ENCODE measurements around the gene OMA1.

The OMA1 gene

DNA sequence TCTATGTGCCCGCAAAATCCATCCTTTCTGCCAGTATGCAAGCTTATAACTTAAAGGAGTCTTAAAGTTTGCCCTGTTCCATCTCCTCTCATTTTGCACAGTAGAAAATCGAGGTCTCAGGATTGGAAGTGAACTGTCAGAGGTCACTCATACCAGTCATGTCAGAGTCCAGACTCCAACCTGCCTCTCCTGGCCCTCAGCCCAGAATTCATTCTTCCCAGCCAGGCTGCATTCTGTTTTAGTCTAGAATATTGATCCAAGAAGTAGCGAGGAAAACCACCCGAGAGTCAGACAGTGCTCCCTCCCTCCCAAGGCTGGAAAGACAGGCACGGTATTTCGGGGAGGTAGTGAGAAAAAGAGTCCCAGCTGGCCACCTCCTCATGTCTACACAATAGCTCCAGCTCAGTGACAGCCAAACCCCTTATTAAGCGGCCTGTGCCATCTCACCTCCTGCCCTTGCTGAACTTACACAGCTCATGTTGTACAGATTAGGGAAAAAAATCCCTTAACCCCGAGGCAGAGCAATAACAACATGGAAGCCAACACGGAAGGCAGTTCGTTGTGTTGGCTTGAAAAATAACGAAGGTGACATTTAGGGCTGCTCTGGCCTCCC, 89.4 kb downstream of the OMA1 start:
- DNase-seq: no peak

DNA sequence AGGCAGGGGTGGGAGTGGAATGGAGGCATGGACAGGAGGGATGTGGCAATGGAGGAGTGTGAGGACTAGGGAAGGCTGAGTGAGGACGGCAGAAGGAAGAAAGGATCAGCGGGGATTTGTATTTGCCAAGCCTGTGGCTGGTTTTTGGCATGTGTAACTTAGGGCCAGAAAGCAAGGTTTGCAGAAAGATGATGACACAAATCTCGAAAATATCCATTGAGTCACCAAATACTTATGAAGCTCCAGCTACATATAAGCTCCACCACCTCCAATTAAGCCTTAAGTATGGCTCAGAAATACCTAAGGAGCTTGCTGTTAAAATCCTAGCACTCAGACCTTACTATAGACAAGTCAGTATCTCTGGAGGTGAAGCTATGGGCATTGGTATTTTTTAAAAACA, 90.1 kb downstream of the OMA1 start:
- no peak for DNase-seq

DNA sequence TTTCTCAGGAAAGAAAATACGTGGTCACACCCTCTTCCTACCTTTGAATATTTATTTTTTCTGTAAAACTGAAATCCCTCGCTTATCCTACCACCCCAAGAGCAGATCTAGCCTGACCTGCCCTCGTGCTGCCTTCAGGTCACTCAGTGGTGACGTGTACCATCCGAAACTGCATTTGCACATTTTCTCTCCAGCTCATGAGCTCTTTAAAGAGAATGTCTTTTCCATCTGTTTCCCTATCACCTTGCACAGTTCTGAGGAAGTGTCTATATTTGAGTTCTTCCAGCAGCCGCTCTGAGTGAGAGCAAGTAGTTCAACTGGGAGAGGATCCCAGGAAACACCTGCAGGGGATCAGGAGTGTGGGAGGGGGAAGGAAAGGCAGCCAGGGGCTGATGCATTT, 91.7 kb downstream of the OMA1 start:
- DNase-seq: no peak

DNA sequence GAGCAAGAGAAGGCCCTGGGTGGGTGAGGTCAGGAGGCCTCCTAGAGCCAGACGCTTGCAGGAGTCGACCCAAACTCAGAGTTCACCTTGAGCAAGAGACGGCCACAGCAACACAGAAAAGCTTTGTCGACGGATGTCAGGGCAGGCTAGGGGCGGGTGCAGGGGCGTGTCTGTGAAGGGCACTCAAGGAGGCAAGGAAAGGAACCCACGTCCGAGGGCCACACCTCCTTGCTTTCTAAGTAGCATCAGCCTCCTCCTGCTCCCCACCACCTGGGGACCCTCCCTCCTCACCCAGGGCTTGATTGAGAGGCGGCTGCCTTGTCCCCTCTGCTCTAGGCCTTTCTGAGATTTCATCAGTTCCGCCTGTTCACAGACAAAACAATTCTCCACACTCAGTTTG, 92.1 kb downstream of the OMA1 start:
- no peak for DNase-seq

DNA sequence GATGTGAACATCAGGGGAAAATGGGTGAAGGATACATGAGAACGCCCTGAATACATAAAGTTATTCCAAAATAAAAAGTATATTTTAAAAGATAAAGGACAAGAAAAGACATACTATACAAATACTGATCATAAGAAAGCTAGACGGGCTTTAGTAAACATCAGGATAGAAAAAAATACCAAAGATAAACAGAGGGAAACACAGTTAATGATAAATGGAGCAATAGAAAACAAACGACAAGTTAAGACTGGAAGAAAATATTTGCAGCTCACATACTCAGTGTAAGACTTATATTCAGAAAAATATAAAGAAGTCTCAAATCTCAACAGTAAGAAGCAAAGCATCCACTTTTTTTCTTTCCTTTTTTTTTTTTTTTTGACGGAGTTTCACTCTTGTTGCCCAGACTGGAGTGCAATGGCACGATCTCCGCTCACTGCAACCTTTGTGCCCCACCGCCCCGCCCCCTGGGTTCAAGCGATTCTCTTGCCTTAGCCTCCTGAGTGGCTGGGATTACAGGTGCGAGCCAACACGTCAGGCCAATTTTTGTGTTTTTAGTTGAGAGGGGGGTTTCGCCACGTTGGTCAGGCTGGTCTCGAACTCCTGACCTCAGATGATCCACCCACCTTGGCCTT, 94.8 kb downstream of the OMA1 start:
- DNase-seq: no peak

DNA sequence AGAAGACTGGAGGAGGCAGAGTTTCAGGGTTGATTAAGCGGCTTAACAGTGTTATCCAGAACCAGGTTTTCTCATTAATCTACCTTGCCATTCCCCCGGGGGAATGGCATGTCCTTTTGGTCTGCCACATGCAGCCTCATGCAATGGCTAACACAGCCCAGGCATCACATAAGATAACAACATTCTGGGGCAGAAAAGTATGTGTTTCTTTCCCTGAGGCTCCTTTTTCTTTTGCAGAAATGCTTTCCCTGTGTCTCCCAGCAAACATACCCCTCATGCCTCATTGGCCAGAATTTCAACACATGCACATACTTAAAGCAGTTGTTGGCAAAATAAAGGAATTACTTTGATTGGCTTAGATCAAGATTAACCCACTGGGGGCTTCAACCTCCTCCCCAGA, 98.6 kb downstream of the OMA1 start:
- no peak for DNase-seq

DNA sequence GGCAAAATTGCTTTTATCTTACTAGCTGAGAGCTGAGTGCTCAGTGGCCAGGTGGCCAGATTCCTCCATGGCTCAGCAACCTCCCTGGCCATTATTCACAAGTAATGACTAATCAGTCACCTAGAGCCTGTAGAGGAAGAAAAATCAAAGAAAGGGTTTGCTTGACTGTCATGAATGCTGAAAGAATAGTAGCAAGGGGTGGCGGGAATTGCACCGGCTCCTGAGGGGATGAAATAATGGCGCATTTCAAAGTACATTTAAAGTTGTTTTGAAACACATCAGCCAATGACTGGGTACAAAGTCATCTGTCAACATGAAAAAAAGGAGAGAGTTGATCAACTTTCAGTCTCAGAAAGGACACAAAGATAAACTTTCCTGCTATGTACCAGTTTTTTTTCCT, 99.5 kb downstream of the OMA1 start:
- DNase-seq: no peak

DNA sequence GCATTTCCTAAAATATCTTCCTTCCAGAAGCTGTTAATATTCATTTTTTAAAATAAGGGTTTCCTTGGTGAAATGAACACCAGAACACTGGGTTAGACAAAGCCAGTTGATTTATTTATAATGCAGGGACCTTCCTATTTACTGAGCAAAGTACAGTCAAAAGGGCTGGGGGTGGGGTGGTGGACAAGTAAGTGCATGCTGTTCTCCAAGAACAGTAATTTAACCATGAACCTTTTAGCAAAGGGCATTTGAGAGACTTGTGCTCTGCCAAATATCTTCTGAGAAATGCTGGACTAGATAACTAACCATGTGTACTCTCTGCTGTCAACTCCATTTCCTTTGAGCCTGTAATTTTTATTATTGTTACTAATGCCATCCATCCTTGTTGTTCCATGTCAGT, 100.2 kb downstream of the OMA1 start:
- DNase-seq: no peak

DNA sequence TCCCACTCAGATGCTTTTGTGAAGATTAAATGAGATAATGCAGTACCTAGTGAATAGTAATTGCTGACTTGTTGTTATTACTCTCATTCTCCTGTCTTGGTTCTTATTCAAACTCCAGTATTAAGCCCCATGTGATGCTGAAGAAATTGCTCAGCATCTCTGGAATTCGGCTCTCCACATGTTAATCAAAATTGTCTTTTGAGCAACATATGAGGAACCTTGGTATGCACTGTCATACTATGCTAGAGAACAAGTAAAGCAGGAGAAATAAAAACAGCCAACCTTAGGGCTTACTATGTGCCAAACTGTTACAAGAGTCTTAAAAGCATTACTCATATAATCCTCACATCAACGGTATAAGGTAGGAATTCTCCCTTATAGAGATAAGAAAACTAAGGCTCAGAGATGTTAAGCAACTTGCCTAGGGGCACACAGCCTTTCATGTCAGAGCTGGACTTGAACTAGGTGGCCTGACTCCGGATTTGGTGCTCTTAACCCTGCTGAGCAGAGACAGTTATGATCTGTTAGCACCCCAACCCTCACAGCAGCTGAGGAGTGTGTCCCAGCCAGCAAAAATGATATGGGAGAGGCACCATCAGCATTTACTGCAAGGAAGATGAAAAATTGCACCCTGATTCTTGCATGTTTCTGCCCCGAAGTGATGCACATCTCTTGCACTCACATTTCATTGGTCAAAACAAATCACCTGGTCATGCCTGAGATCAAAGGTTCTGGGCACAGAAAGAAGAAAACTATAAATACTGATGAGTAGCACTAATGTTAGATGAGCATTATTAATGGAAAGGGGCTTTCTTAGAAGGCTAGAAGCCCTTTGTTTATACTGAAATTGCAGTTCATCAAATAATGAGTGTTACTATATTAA, 102.3 kb downstream of the OMA1 start:
- no peak for DNase-seq

DNA sequence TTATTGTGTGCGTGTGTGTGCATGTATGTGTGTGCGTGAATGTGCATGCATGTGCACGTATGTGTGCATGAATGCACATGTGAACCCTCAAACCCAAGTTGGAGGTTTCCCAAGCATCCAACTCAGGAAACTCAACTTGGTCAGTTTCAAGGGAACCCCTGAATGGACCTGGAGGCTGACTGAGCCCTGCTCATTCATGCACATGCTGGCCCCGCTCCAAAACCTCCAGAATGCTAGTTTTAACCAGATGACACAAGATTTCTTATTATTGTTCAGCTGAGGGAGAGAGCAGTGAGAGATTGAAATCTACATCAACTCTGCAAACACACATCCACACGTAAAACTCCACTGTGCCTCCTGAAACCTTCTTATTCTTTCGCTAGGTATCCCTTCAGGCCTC, 104.4 kb downstream of the OMA1 start:
- no peak for DNase-seq

DNA sequence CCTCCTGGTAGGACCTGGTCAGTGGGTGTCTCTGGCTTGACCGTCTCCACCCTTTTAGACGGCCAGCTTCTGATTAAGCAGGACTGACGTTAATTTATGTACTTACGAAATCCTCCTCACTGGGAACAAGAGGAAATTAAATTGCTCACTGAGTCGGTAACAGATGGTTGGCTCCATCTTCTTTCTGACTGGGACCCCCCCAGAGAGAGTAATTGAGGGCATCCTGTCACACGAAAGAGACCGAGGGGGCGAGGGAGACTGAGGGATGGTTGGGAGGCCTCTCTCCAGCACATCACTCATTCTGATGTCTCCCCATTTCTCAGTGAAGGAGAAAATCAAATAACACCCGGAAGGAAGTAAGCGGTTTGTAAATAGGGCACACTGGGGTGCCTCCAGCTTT, 104.8 kb downstream of the OMA1 start:
- no peak for DNase-seq

DNA sequence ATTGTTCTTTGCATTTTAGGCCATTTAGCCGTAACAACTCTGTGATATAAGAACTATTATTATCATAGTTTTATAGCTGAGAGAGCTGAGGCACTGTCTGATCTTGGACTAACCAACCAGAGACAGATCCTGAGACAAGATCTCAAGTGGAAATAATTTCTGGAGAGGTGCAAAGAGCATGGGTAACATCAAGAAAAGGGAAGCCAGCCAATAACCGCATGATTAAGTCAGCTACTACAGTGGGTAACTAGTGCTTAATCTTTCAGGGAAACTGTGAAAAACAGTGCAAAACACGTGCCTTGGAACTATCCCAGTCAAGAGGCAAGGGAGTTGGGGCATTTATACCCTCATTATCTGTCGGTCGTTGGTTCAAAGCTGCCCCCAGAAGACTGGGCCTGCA, 105.8 kb downstream of the OMA1 start:
- DNase-seq: no peak

DNA sequence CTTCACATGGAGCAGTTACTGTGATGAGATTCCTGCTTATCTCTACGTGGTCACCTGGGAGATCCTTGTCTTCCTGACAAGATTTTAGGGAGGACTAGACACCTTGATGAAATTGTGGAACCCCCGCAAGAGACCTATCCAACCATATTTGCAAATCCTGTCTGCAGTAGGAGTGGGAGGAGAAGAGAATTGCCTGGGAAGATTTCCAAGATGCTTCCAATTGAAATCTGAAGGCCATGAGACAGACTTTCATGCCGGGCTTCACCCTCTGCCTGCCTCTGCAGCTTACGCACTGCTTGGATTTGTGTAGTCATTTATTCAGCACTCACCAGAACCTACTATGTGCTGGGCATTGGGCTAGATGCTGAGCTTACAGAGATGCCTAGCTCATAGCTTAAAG, 106.6 kb downstream of the OMA1 start:
- DNase-seq: no peak

DNA sequence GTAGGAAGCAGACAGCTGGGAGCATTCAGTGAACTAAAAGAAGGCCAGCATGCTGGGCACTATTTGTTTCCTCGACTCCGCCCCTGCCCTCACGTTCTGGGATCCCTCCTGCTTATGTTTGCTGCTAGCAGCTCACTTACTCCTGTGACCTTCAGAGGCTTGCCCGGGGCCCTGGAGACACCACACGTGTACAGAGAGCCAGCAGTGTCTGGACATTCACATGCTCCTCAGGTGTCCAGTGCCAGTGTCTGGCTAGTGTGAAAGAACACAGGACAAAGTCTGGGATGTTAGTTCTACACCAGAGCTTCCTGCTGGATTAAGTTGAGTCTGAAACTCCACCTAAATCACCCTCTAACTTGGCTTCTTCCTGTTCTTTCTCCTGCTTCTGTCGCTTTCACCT, 108.1 kb downstream of the OMA1 start:
- no peak for DNase-seq

DNA sequence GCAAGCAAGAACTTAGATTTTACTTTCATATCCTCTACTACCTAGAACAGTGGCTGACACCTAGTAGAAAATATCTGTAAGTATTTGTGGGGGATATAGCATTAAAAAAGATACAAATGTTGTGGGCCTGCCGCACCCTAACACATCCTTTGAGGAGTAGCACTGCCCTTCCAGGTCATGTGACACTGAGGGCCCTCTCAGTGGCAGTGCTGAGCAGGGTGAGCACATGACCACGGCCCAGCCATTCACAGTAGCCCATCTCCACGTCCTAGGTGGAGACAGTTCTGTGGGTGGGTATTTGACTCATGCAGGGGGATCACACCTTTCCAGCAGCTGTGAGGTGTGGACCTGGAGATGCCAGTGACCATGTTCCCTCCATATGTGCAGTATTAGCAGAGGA, 108.9 kb downstream of the OMA1 start:
- no peak for DNase-seq

DNA sequence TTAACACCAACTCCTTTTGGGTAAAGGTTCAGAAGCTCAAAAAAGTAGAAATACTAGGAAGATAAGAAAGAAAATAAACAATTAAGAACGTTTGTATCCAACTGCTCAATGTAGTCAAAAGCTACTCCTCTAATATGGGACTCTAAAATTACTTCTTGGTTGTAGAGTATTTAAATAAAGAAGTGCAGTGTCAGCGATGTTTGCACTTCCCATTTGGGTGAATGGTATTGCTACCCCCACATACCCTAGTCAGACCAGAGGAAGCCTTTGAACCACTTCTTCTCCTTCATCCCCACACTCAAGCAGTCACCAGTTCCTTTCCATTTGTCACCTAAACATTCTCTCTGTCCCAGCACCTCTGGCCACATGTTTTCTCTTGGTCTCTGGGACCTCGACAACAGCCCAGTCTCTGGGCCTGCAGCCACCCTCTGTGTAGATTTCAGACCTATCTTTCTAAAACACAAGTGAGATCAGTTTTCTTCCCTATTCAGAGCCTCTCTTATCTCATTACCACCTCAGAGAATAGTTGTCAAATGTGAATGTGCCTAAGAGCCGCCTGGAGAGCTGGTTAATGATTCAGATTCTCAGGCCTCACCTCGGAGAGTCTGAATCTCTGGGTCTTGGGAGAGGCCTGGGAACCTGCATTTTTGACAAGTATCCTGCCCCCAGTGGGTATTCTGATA, 109.8 kb downstream of the OMA1 start:
- no peak for DNase-seq

DNA sequence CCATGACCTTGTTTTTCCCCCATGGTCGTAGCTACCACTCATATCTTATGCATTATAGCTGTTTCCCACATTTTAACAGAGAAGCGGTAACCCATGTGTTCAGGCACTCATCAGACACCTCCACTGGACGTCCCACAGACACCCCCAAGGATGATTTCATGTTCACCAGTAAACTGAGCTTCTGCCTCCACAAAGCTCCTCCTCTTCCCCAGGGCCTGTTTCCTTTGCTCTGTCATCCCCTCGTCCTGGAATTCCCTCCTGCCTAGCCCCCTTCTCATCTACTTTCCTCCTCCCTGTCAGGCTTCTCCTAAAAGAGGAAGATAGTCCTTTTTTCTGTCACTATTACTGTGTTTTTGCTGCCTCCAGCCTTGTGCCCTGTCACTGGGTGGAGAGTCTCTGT, 111.2 kb downstream of the OMA1 start:
- DNase-seq: no peak

DNA sequence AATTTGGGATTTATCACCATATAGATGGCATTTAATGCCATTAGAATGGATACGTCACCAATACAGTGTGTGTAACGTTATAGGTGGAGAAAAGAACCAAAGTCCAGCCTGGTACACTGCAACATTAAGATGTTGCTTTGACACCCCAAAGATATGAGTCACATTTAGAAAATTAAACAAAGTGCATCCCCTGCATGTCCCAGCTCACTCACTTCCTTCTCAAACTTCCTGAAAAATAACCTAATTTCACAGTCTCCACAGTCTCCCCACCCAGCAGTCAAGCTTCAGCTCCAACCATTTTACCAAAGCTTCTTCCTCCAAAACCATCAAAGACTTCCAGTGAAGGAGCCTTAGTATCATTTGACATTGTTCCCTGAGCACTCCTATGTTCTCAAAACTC, 111.9 kb downstream of the OMA1 start:
- DNase-seq: no peak

DNA sequence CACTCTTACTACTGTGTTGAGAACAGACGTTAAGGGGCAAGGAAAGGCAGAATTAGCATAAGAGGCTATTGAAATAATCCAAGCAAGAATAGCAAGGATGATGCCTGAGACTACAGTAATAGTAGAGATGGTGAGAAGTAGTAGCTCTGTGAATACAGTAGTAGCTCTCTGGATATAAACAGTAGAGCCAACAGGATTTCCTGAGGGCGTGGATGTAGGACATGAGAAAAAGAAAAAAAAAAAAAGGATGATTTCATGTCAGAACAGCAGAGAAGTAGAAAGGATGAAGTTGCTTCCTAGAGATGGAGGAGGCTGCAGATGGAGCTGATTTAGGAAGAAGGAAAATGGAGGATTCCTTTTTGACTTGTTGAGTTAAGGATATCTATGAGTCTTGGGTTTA, 112.3 kb downstream of the OMA1 start:
- no peak for DNase-seq

DNA sequence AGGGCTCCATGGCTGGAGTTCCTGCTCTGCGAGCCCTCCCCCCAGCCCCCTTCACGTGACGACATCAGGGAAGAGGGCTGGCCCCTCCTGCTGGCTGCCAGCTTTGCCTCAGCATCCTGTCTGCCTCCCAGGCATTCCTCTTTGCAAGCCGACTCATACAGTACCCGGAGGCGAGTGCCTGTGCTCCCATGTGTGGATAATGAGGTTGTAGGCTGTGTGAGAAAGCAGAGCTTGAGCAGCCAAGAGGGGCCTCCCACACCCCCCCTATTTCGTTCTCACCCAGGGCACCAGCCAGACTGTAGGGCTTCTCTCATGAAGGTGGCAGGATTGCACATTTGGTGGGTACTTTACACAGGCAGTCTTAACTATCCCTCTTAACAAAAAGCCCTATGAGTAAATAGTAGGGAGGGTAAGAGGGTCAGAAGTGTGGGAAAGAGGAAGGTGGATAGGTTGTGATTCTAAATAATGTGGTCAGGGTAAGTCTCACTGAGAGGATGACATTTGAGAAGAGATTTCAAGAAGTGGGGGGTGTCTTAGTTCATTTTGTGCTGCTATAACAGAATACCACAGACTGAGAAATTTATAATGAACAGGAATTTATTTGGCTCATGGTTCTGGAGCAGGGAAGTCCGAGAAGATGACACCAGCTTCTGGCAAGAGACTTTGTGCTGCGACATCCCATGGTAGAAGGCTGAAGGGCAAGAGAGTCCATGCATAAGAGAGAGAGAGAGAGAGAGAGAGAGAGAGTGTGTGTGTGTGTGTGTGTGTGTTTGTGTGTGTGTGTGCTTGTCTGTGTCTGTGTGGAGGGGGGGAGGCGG, 113.5 kb downstream of the OMA1 start:
- no peak for DNase-seq

DNA sequence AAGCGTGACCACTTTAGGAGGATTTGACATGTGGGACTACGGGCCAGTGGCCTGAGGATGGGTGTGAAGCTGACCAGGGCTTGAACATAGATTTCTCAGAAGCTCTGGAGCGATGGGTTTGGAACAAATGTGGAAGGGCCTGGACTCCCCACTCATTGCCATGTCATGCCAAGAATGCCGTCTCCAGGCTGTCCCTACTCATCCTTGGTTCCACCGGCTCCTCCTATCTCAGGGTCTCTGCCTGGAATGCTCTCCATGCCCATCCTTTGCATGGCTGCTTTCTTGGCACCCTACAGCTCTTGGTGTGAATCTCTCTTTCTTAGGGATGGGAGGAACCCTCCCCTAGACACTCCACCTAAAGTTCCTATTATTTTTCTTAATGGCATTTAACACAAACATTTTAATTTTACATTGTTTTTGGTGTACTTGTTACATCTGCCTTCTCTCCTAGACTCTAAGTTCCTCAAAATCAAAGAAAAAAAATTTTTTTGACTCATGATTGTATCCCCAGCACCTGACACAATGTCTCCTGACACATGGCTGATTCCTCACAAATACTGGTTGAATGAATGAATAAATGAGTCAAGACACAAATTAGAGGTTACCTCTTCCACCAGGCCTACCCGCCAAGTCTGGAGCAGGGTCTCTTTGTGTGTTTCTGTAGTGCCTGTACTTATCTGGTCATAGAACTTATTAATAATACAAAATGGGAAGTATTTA, 114.5 kb downstream of the OMA1 start:
- DNase-seq: no peak
